Thoracic aorta (tissue), 2 donors: ENCODE results near the gene IL1RAPL2. TPM values are rescaled to one million over a fixed set of nuclear protein-coding genes. Genes with fewer than 3 reads are reported as not detected.
"Not testable (repeated sequence)": the region's sequence is repeated elsewhere in the genome, so short reads cannot be mapped to it uniquely, and the experiment has no call there.

ENCODE experiments used
- ATAC-seq: fragments of 150-250 bp; one replicate; pipeline ENCODE4 v1.8.0; 2017; ENCODE audit warnings: low read depth; ENCODE audit not compliant: insufficient number of reproducible peaks, low FRiP score
- DNase-seq: peaks from one replicate; pipeline ENCODE4 v3.0.0-alpha.2; 2020; ENCODE audit warnings: low spot score
- H3K27ac ChIP-seq, 2 donors: fragments of 200-600 bp; sonication (generic); 1 replicate in 1 of 2; 2 replicates in 1 of 2; pipeline ENCODE4 v1.5.1; 2016; ENCODE audit warnings: mild to moderate bottlenecking in 2 of 2, moderate library complexity in 2 of 2
- H3K27me3 ChIP-seq: fragments of 200-600 bp; sonication (generic); replicated peaks from 2 replicates; pipeline ENCODE4 v1.6.0; 2016; ENCODE audit warnings: mild to moderate bottlenecking; ENCODE audit not compliant: insufficient read depth
- H3K36me3 ChIP-seq: fragments of 200-600 bp; sonication (generic); one replicate; pipeline ENCODE4 v1.5.1; 2016
- H3K4me1 ChIP-seq, 2 donors: fragments of 200-600 bp; sonication (generic); 1 replicate in 1 of 2; 2 replicates in 1 of 2; pipeline versions ENCODE4 v1.5.1 to v1.6.0; 2016; ENCODE audit warnings: low read depth in 2 of 2, mild to moderate bottlenecking in 1 of 2; ENCODE audit not compliant: control insufficient read depth in 1 of 2
- H3K4me3 ChIP-seq: fragments of 200-600 bp; sonication (generic); 2 replicates; pipeline ENCODE4 v1.5.1; 2016; ENCODE audit warnings: mild to moderate bottlenecking
- H3K9me3 ChIP-seq: fragments of 200-600 bp; sonication (generic); 2 replicates; pipeline ENCODE4 v1.5.1; 2016
- total RNA-seq, 2 donors: library from RNA; depleted of rRNA; stranded (reverse); fragments of >200 nt; gene quantifications; one replicate each; pipeline versions ENCODE4 v1.1.0 to v1.2.3, GENCODE V29; 2016
- TF ChIP-seq, protein P1 (sequence below): fragments of 200-600 bp; sonication (generic); IDR thresholded peaks from one replicate; pipeline ENCODE4 v1.5.1; 2019; ENCODE audit warnings: antibody characterized with exemption

The IL1RAPL2 gene
- total RNA-seq, 2 donors from 2014 or later = not detected

- no peaks in the 10 kb centered on the region for H3K9me3 ChIP-seq
- H3K4me1 ChIP-seq = no peaks in the 10 kb centered on the region
- H3K36me3 ChIP-seq = no peaks in the 10 kb centered on the region
- H3K4me3 ChIP-seq = no peak overlapping the region
- TF ChIP-seq, protein P1, sequence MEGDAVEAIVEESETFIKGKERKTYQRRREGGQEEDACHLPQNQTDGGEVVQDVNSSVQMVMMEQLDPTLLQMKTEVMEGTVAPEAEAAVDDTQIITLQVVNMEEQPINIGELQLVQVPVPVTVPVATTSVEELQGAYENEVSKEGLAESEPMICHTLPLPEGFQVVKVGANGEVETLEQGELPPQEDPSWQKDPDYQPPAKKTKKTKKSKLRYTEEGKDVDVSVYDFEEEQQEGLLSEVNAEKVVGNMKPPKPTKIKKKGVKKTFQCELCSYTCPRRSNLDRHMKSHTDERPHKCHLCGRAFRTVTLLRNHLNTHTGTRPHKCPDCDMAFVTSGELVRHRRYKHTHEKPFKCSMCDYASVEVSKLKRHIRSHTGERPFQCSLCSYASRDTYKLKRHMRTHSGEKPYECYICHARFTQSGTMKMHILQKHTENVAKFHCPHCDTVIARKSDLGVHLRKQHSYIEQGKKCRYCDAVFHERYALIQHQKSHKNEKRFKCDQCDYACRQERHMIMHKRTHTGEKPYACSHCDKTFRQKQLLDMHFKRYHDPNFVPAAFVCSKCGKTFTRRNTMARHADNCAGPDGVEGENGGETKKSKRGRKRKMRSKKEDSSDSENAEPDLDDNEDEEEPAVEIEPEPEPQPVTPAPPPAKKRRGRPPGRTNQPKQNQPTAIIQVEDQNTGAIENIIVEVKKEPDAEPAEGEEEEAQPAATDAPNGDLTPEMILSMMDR = no peak
- DNase-seq = no peak
- H3K27me3 ChIP-seq = no peaks in the 10 kb centered on the region
- no peak for ATAC-seq
- H3K27ac ChIP-seq = no peak overlapping the region
Observed at GRCh38 chrX:105109936-105110335, 543.9 kb downstream of the IL1RAPL2 start.

GRCh38 chrX:105114554-105115130 is 548.6 kb downstream of the IL1RAPL2 start:
- Histone ChIP-seq H3K27ac (no peak overlapping the region), H3K4me3 (no peak overlapping the region), H3K27me3 (no peaks in the 10 kb centered on the region), H3K4me1 (no peaks in the 10 kb centered on the region), H3K9me3 (no peaks in the 10 kb centered on the region), H3K36me3 (no peaks in the 10 kb centered on the region)
- DNase-seq (no peak), ATAC-seq (no peak)
- TF ChIP-seq, protein P1 = no peak

- not testable (repeated sequence) for H3K36me3 ChIP-seq, H3K27ac ChIP-seq, H3K4me3 ChIP-seq, H3K27me3 ChIP-seq, H3K9me3 ChIP-seq, DNase-seq, H3K4me1 ChIP-seq, ATAC-seq
Observed at GRCh38 chrX:105115596-105116320, 549.8 kb downstream of the IL1RAPL2 start.

DNA sequence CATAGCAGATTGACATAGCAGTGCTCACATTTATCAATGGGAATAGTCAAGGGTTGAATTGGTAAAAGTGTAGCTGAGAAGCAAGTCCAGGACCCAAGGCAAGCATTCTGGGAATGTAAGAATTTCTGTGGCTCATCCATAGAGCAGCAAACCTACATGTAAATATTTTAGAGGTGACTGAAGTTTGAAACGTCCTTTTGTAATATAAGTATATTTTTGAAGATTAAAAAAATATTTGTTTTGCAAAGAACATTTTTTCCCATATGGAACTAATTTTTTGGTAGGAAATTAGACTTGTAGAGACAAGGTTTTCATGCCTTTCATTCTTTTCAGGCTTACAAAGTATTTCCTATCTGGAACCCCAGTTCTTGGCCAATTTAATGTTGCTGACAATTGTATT is 550.5 kb downstream of the IL1RAPL2 start:
- H3K27ac ChIP-seq = no peak overlapping the region
- no peaks in the 10 kb centered on the region for H3K36me3 ChIP-seq
- H3K9me3 ChIP-seq = no peaks in the 10 kb centered on the region
- H3K4me1 ChIP-seq = no peaks in the 10 kb centered on the region
- H3K4me3 ChIP-seq = no peak overlapping the region
- TF ChIP-seq, protein P1 = no peak
- no peaks in the 10 kb centered on the region for H3K27me3 ChIP-seq
- no peak for DNase-seq
- no peak for ATAC-seq

- no peaks in the 10 kb centered on the region for H3K4me1 ChIP-seq
- no peak for DNase-seq
Observed at GRCh38 chrX:105117621-105118020, 551.6 kb downstream of the IL1RAPL2 start.

More at GRCh38 chrX:105117621-105118020, 551.6 kb downstream of the IL1RAPL2 start:
- no peak for ATAC-seq
- TF ChIP-seq, protein P1 = no peak
- Histone ChIP-seq H3K27ac (no peak overlapping the region), H3K9me3 (no peaks in the 10 kb centered on the region), H3K4me3 (no peak overlapping the region), H3K27me3 (no peaks in the 10 kb centered on the region), H3K36me3 (no peaks in the 10 kb centered on the region)
